BJ (cell line): ENCODE results near the gene PTPRE. TPM values are rescaled to one million over a fixed set of nuclear protein-coding genes. Genes with fewer than 3 reads are reported as not detected.

Experiments
- CTCF ChIA-PET: fragments of 350-600 bp; formaldehyde crosslinking; extraction: SDS; loops from one replicate; lab custom pipeline; 2021; ENCODE audit warnings: antibody characterized with exemption, inconsistent platforms; lab: Yijun Ruan, JAX
- POLR2A ChIA-PET: fragments of 300-600 bp; sonication (Branson Sonifier 250); formaldehyde crosslinking; extraction: SDS; loops from one replicate; lab custom pipeline; 2021; ENCODE audit warnings: antibody characterized with exemption; lab: Charles Lee
- DNase-seq: peaks from one replicate; pipeline ENCODE4 v3.0.0-alpha.2; 2011; ENCODE audit warnings: low read depth
- H3K27me3 ChIP-seq: 2 replicates; pipeline ENCODE4 v1.6.0; 2011; ENCODE audit warnings: low read length; ENCODE audit not compliant: control insufficient read depth, insufficient read depth
- H3K36me3 ChIP-seq: 2 replicates; pipeline ENCODE4 v1.5.1; 2011; ENCODE audit warnings: low read length; ENCODE audit not compliant: control insufficient read depth, insufficient read depth
- H3K4me3 ChIP-seq: 2 replicates; pipeline ENCODE4 v1.5.1; 2011; ENCODE audit warnings: low read depth, mild to moderate bottlenecking, control low read depth, low read length
- CTCF ChIP-seq: IDR thresholded peaks from 2 replicates; pipeline ENCODE4 v1.5.1; 2011; ENCODE audit warnings: low read depth, mild to moderate bottlenecking, control low read depth, inconsistent platforms, low read length, moderate library complexity; ENCODE audit not compliant: insufficient read depth
- polyA plus RNA-seq: library from polyadenylated mRNA; depleted of rRNA; stranded (reverse); fragments of >200 nt; gene quantifications from 2 replicates; pipeline ENCODE4 v1.2.3, GENCODE V29; 2011

PTPRE gene
- polyA plus RNA-seq, 1 experiment, result 0.09 TPM

DNA sequence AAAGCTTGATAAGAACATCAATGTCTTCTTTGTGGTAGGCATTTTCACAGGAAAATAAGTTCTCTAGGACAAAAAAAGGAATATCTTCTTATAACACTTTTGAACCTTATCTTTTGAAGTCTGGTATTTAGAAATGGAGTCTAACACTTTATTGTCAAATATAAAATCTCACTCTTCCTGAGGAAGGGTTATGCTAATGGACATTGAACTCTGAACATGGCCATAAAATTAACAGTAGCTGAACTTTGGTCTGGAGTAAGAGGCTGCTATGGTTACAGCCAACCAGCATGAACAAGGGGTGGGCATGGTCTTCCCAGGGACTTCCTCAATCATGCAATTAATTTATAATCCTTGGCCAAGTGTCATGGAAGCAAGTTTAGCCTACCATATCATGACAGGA lies 14.2 kb upstream of the PTPRE start, which contains the start of gene CLRN3:
TSS of gene CLRN3 (minus strand) at position 199 of the 400 bp plus-strand sequence. CDS start at position 42, 157 bp downstream.
- TF ChIP-seq CTCF, result no peak
- CTCF ChIA-PET, result no interaction called here
- POLR2A ChIA-PET, result no interaction called here

DNA sequence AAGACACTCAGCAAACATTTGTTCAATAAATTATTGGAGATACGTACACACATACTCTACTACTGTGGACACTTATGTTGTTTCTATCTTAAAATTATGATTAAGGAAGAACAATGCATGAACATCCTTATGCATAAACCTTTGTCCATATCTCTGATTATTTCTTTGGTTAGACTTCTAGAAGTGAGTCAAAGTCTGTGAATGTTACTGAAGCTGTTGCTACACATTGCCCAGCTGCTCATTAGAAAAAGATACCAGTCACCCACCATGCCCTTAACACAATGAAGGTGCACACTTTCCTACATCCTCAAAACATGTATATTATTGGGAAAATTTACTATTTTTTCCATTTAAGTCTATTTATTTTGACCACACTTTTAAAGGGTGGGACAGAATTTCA lies 12.8 kb upstream of the PTPRE start:
- Histone ChIP-seq H3K4me3 (no peak overlapping the region), H3K36me3 (no peaks in the 10 kb centered on the region), H3K27me3 (no peaks in the 10 kb centered on the region)
- ChIA-PET POLR2A (no interaction called here), CTCF (interaction anchor here (1.0 kb wide), 1 partner anchor 12 kb away, joined by 4 read pairs; the partner anchor contains the start of gene PTPRE)
- TF ChIP-seq CTCF, result no peak
- no peak for DNase-seq

More for the DNA sequence above, 14.2 kb upstream of the PTPRE start, which contains the start of gene CLRN3:
- no peak for DNase-seq
- Histone ChIP-seq H3K36me3 (no peaks in the 10 kb centered on the region), H3K4me3 (no peak within 1 kb of the TSS), H3K27me3 (peaks cover 3% of the 10 kb centered on the region; the same call in 1 of the 2 replicates)

DNA sequence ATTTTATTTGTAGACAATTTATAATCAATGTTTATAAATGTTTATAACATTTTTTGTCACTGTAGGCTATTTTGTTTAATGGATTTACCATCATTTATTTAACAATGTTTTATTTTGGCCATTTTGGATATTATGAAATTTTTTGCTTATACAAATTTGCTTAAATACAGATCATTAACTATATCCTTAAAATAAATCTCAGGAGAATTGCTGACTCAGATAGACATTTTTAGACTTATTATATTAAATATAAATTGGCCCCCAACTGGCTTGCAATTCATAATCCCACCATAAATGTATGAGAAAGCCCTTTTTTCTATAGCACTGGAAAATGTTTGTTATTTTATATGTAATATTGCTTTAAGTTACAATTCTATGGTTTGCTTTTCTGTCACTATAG lies 10.3 kb upstream of the PTPRE start:
- Histone ChIP-seq H3K4me3 (no peak overlapping the region), H3K27me3 (no peaks in the 10 kb centered on the region), H3K36me3 (no peaks in the 10 kb centered on the region)
- no peak for DNase-seq
- CTCF ChIA-PET, result no interaction called here
- no peak for TF ChIP-seq CTCF
- POLR2A ChIA-PET, result no interaction called here

- no peak for TF ChIP-seq CTCF
- no peak for DNase-seq
- H3K4me3 ChIP-seq, result no peak overlapping the region
- H3K27me3 ChIP-seq, result no peaks in the 10 kb centered on the region
- ChIA-PET POLR2A (no interaction called here), CTCF (no interaction called here)
- H3K36me3 ChIP-seq, result no peaks in the 10 kb centered on the region
Measured at GRCh38 chr10:127897177-127897576, 9.7 kb upstream of the PTPRE start.

DNA sequence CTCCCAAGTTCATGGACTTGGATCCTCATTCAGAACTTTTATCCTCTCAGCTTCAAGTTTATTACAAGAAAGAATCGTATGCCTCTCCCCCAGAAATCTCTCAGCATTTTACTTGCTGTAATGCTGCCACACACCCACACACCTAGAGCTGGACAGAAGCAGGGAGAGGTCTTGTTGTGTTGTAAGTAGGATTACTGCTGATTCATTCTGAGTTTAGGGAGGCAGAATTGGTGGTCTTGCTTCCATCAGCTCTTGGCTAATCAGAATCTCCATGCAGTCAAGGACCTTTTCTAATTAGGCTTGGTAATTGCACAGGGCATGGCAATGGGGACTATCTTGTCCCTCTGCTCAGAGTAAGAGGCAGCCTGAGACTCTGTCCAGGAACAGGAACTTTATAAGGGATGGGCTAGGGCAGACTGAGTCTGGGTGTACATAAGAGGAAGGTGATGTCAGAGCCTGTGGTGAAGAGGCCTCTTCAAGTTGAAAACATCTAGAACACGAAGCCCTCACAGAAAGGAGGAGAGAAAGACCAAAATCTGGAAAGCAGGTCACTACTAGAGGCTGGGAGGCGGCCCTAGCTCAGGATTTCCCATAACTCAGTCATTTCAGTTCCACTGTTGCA lies 7.0 kb upstream of the PTPRE start:
- no peak for DNase-seq
- Histone ChIP-seq H3K36me3 (no peaks in the 10 kb centered on the region), H3K4me3 (no peak overlapping the region), H3K27me3 (no peaks in the 10 kb centered on the region)
- CTCF ChIA-PET, result interaction anchor here (0.7 to 1.5 kb wide), 2 partner anchors 11 to 111 kb away, joined by 3 read pairs; no protein-coding TSS in a partner anchor
- no peak for TF ChIP-seq CTCF
- POLR2A ChIA-PET, result no interaction called here
